Stimulated activated CD4-positive, alpha-beta T cell treated with anti-CD3 and anti-CD28 coated beads, Interleukin-1b, Interleukin-23, amount 100 ng/mL, for 1 hour (primary cell): Measurements from ENCODE around the gene ATP4B.
"Not testable (repeated sequence)": the region's sequence is repeated elsewhere in the genome, so short reads cannot be mapped to it uniquely, and the experiment has no call there.

Experiments
- DNase-seq, 2 donors: peaks; one replicate each; pipeline ENCODE4 v3.0.0-alpha.2; 2020; ENCODE audit warnings: low read depth in 2 of 2

ATP4B gene

GRCh38 chr13:113625965-113626721 lies 31.9 kb downstream of the ATP4B start:
- no peak for DNase-seq

- not testable (repeated sequence) for DNase-seq
Observed at GRCh38 chr13:113624640-113625304, 33.2 kb downstream of the ATP4B start.

DNA sequence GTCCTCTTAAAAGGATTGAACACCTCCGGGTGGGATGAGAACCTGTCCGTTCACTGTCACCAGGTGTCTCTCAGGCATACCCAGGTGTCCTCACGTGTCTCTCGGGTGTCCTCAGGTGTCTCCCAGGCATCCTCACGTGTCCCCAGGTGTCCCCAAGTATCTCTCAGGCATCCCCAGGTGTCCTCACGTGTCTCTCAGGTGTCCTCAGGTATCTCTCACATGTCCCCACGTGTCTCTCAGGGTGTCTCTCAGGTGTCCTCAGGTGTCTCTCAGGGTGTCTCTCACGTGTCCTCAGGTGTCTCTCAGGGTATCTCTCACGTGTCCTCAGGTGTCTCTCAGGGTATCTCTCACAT lies 33.8 kb downstream of the ATP4B start:
- DNase-seq: no peak

DNA sequence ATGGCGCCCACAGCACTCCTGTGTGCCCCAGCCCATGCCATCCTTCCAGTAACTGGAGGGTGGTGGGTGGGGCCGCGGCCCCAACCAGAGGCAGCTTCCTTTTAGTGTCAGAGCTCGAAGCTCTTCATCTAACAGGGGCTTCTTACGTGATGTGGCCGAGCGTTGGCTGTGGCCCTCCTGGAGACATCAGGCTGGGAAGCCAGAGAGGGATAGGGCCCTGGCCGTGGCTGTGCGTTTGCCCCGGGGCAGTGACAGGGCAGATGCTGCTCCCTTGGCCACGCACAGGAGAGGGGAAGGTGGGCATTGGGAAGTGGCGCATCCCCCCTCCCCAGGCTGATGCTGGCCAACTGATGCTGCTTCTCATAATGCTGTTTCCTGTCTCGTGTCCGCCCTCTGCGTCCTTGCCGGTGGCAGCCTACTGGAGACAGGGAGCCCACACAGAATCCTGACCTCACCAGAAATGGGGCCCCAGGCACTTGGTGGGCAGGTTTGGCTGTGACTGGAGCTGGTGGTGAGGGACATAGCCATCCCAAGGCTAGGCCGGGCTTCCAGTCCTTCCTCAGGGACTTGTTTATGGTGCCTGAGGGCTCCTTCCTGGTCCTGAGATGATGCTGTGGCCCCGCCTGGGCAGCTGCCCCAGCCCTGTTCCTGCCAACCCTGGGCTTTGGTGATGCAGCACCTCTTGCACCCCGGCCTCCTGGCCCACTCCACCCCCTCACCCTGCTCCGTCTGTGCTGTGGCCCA lies 34.3 kb downstream of the ATP4B start:
- no peak for DNase-seq

- no peak for DNase-seq
Observed at GRCh38 chr13:113622791-113623490, 35.1 kb downstream of the ATP4B start.

DNA sequence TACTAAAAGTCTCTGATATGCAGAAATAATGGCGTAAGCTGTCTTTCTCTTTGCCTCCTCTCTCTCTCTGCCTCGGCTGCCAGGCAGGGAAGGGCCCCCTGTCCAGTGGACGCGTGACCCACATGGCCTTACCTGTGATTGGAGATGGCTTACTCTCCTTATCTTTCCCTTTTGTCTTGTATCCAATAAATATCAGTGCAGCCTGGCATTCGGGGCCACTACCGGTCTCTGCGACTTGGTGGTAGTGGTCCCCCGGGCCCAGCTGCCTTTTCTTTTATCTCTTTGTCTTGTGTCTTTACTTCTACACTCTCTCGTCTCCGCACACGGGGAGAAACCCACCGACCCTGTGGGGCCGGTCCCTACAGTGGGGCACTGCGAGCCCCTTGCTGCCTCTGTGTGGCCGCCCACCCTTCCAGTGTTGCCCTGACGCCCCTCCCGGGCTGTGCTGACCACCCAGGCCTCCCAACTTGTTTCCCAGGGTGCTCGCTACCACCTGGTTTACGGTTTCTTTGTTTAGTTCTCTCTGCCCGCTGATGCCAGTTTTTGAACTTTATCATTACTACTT lies 35.9 kb downstream of the ATP4B start:
- DNase-seq: not testable (repeated sequence)

DNA sequence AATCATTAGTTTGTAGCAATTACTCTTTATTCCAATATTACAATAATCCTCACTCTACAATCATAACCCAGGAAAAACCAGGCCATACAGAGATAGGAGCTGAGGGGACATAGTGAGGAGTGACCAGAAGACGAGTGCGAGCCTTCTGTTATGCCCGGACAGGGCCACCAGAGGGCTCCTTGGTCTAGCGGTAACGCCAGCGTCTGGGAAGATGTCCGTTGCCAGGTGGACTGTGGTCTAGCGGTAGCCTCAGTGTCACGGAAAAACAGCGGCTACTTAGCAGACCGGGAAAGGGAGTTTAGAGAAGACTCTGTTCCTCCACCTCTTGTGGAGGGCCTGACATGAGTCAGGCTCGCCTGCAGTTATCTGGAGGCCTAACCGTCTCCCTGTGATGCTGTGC lies 36.5 kb downstream of the ATP4B start:
- not testable (repeated sequence) for DNase-seq

DNA sequence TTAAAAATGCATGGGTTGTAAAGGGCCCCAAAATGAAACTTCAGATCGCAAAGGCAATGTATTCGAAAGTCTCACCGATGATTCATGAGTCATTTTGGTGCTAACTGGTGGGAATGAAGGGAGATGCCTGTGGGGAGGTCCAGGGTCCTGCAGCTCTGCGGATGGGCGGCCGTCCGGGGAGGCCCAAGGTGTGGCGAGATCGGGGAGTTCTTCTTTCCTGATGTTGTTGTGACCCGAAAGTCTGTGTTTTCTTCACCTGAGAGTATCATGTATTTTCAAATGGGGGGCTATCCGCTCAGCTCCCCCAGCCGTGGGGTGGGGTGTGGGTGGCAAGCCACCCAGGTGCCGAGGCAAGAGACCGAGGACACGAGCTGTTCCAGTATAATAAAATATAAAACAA lies 37.0 kb downstream of the ATP4B start:
- no peak for DNase-seq

DNA sequence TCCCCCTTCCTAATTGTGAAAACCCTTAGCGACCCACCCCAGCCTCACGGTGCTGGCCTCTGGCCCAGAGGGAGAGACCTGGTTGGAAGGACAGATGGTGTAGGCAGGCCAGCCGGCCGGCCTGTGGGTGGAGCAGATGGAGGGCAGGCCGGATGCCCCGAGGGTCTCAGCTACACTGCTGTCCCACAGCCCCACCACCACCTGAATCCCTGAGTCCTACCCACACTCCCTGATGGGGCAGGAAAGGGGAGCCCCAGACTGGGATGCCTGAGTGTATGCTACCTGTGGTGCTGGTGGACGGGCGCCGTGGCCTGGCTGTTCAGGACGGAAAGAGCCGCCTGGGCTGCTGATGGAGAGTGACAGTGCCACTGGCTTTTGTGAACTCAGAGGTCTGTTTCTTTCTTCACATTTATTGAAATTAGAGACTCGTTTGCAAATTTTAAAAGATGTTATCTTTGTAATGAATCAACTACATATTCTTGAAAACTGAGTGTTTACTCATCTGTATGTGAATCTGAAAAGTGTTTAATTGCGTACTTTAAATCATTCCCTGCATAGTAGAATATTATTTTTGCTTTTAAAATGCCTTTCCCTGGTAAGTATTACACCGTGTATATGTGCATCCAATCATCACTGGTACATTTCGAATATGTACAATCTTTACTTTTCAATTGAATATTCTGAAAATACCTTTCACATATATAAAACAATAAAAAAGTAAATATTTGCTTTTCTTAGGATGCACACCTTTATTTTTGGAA lies 37.8 kb downstream of the ATP4B start:
- DNase-seq: no peak

DNA sequence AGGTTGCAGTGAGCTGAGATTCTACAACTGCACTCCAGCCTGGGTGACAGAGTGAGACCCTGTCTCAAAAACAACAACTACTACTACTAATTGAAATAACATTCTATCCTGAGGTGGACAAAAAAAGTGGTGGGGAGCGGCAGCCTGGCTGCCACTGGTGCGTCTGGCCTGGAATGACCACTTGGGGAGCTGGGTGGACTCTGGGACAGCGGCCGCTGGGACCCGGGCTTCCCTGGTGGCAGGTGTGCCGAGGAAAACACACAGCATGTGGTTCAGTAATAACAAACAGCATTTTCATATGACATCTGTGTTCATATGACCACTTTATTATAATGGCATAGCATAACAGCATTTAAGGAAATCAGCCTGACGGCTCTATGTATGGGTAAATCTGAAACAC lies 39.5 kb downstream of the ATP4B start:
- DNase-seq: no peak

- no peak for DNase-seq
Observed at GRCh38 chr13:113617961-113618360, 40.0 kb downstream of the ATP4B start.

- no peak for DNase-seq
Observed at GRCh38 chr13:113616991-113617749, 40.8 kb downstream of the ATP4B start.

GRCh38 chr13:113616281-113616906 lies 41.6 kb downstream of the ATP4B start:
- DNase-seq: no peak

DNA sequence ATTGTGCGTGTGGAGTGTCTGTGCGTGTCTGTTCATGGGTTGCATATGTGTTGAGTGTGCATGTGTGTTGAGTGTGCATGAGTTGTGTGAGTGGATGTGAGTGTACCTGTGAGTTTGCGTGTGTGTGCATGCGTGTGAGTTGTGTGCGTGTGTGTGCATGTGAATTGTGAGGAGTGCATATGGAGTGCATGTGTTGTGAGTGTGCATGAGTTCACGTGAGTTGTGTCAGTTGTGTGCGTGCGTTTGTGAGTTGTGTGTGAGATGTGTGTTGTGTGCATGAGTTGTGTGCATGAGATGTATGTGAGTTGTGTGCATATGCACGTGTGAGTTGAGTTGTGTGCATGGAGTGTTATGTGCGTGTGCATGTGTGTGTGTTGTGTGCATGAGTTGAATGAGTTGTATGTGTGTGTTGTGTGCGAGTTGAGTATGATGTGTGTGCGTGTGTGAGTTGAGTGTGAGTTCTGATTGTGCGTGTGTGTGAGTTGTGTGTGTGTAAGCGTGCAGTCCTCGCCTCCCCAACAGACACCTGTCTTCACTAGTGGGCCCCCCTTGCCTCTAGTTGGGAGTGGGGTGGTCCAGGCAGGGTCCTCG lies 44.1 kb downstream of the ATP4B start:
- DNase-seq: no peak

DNA sequence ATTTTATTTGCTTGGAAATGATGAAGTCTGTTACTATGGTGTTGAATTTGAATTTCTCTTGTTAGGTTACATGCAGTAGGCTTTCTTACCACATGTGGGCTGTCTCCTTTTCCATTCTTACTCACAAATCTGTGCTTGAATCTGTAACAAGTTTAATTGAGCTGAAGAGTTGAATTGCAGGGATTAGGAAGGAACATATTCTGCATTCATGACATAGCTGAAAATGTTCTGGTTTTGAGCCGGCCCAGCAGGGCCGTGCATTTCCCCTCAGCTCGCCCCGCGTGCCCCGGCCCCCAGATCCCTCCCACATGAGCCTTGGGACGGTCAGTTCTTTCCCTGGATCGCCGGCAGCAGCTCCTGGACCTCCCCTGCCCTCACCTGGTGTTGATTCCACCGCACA lies 45.4 kb downstream of the ATP4B start:
- DNase-seq: no peak

- DNase-seq: no peak
Observed at GRCh38 chr13:113611996-113612395, 46.0 kb downstream of the ATP4B start.

- no peak for DNase-seq
Observed at GRCh38 chr13:113610266-113610665, 47.7 kb downstream of the ATP4B start.

DNA sequence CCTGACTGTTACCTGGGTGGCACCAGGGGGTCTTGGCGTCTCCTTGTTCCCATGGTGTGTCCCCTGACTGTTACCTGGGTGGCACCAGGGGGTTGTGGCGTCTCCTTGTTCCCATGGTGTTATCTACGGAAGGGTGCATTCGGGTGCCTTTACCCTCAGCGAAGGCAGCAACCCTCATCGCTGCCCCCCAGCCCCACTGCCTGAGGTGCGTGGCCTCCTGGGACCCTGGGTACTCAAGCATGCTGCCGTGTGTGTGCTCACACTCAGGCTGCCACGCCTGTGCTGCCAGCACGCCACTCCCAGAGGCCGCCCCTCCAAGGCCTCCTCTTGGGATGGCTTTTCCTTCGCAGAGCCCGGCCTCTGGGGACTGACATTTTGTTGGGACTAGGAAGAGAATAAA lies 48.4 kb downstream of the ATP4B start:
- DNase-seq: no peak

GRCh38 chr13:113608967-113609533 lies 48.9 kb downstream of the ATP4B start:
- DNase-seq: no peak
